GM19463 (cell line): ENCODE measurements around the gene TBX2.
"Not testable (repeated sequence)": the region's sequence is repeated elsewhere in the genome, so short reads cannot be mapped to it uniquely, and the experiment has no call there.

Experiments used
- ATAC-seq: cut with Tn5 transposase; IDR thresholded peaks from one replicate; pipeline ENCODE4 v1.9.1; 2021; ENCODE audit warnings: mild to moderate bottlenecking, moderate library complexity; ENCODE audit not compliant: unreplicated experiment

TBX2 gene

GRCh38 chr17:61399131-61400065 is at the start of gene TBX2:
Gene TBX2 (plus strand): TSS chr17:61399843. CDS start chr17:61400177, 334 bp downstream.
- ATAC-seq, result no peak

GRCh38 chr17:61351745-61352407 is 47.8 kb upstream of the TBX2 start:
- ATAC-seq, result no peak

DNA sequence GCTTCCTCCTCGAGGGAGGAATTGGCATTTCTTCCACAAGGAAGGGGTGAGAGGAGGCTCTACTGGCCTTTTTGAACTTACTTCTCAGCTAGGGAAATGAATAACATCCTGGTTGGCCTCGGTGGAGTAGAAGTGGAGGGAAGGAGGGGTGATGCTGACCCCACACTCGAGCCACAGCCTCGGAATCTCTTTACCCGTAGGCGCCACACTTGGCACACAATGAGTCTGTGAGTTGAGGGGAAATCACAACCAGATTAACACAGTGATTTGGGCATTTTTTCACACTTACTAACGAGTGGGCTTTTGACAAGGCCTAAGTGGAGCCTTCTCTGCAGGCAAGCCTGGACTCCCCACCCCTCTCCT is 47.3 kb upstream of the TBX2 start:
- ATAC-seq, result no peak

DNA sequence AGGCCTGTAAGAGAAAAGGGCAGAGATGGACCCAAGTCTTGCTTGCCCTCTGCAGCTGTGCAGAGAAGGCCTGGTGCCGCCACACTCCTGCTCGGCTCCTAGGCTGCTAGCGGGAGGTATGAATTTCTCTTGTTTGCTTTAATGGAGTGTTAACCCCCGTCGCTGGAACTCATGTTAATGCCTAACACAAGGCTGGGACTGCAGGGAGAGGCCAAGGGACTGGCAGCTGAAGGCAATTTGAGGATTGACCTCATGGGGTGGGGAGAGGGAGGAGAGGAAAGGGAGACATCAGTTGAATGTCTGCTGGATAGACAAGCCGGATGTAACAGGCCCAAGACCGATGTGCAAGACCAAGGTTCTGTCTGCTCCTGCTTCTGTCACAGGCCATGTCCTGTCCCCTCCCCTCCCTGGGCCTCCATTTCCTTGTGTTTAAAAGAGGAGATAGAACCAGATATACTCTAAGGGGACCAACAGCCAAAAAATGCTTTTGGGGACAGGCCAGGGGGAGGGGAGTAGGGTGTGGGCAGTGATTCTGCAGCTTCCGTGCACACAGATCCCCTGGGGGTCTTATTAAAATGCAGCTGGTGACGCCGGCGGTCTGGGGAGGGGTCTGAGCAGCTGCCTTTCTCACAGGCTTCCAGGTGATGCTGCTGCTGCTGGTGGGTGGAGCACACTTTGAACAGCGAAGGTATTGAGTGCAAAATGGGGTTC is 46.7 kb upstream of the TBX2 start:
- no peak for ATAC-seq

GRCh38 chr17:61353615-61354014 is 46.0 kb upstream of the TBX2 start:
- no peak for ATAC-seq

DNA sequence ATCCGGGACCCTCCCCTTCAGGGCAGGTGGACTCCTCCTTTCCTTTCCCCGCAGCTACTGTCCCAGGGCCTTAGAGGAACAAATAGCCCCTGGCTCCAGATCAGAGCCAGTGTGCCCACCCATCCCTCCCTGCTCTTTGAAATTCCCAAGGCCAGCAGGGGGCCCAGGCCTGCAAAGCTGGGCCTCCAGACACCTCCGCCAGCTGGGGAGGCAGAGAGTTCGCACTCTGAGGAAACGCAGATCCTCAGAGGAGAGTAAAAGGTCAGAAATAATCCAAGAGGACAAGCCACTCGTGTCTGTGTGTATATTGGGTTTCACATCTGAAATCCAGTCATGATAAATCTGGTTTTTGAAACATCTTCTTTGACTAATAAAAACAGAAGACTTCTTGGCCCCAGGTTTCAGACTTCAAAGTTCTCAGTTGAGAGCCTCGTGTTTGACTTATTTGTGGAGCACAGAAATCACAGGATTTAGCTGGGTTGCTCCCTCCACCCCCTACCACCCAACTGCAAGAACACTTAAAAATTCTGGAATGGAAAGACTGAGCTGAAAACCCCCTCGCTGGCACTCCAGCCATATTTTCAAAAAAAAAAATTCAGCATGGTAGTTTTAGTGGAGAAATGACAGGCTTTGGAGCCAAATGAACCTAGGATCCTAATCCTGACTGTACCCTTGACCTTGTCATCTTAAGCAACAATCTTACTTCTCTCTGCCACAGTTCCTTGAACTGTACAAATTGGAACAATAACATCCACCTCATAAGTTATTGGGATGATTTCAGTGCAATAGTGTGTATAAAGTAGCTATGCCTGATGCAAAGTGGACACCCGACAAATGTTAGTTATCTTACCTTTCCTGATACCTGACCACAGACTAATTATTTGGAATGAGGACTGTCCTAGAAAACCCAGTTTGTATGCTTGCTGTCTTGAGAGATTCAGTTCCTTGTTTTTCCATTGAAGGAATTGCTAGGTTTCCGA is 44.5 kb upstream of the TBX2 start:
- no peak for ATAC-seq

DNA sequence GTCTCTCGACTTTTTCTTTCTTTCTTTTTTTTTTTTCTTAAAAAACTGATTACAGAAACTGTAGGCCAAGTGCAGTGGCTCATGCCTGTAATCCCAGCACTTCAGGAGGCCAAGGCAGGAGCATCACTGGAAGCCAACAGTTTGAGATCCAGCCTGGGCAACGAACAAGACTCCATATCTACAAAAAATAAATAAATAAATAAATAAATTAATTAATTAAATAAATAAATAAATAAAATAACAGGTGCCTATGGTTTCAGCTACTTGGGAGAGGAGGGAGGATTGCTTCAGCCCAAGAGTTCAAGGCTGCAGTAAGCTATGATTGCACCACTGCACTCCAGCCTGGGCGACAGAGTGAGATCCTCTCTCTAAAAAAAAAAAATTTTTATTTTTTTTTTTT is 42.6 kb upstream of the TBX2 start:
- not testable (repeated sequence) for ATAC-seq

GRCh38 chr17:61359513-61359912 is 40.1 kb upstream of the TBX2 start:
- not testable (repeated sequence) for ATAC-seq

DNA sequence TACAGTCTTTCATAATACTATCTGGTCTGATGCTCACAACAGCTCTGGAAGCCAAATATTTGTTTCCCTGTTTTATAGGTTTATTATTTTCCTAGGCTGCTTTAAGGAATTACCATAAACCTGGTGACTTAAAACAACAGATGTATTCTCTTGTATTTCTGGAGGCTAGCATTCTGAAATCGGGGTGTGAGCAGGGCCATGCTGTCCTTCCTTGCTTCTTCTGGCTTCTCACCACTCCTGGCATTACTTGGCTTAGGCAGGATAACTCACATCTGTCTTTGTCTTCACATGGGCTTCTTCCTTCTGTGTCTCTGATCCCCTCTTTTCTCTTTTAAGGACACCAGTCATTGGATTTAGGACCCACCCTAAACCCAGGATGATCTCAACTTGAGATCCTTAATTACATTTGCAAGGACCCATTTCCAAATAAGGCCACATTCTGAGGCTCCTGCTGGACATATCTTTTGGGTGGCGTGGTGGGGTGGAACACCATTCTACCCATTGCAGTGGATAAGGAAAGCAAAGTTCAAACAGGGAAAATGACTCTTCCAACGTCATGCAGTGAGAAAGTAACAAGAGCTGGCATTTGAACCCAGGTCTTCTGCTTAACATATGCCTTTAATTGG is 39.2 kb upstream of the TBX2 start:
- no peak for ATAC-seq

GRCh38 chr17:61361084-61361483 is 38.6 kb upstream of the TBX2 start:
- ATAC-seq, result no peak

- ATAC-seq, result no peak
Measured at GRCh38 chr17:61362396-61362795, 37.2 kb upstream of the TBX2 start.

- no peak for ATAC-seq
Measured at GRCh38 chr17:61362852-61363600, 36.6 kb upstream of the TBX2 start.

GRCh38 chr17:61363601-61364462 is 35.8 kb upstream of the TBX2 start:
- ATAC-seq, result no peak

- ATAC-seq, result no peak
Measured at GRCh38 chr17:61364463-61364846, 35.2 kb upstream of the TBX2 start.

GRCh38 chr17:61366076-61366714 is 33.4 kb upstream of the TBX2 start:
- ATAC-seq, result no peak

GRCh38 chr17:61366715-61367413 is 32.8 kb upstream of the TBX2 start:
- no peak for ATAC-seq
